Measurements from ENCODE around the gene CUX1. TPM values are rescaled to one million over a fixed set of nuclear protein-coding genes. Genes with fewer than 3 reads are reported as not detected.
A peak's percentile ranks its signal among the peaks of the same experiment; 100 is the strongest.

The CUX1 gene
- polyA plus RNA-seq, 3 donors from 2014 or later = 3.1 to 25.9 (median 12.5) TPM

DNA sequence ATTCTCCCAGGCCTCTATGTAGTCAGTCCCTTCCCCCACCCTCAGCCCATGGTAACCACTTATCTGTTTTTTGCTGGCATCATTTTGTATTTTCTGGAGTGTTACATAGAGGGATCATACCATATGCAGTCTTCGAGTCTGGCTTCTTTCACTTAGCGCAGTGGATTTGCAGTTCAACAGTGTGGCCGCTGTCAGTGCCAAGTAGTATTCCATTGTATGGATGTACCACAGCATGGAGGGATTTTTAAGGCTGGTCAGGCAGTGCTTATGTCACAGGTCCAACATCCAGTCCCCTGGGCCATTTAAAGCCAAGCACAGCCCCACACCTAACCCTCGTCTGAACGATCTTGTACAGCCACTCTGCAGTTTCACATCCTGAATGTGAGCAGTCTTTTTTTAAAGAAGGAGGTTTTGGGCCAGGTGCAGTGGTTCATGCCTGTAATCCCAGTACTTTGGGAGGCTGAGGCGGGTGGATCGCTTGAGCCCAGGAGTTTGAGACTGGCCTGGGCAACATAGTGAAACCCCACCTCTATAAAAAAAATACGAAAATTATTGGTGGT is 121.8 kb downstream of the CUX1 start:
- DNase-seq = no peak
- no peak overlapping the region for H3K27ac Mint-ChIP-seq
- H3K4me3 Mint-ChIP-seq = no peak overlapping the region
- peaks cover 0 to 2% (median 2%) of the 10 kb centered on the region in 3 donors for H3K27me3 Mint-ChIP-seq (ENCODE audit: low read depth in 3 of 3)
- peaks cover 25 to 27% of the 10 kb centered on the region in 2 donors for H3K4me1 Mint-ChIP-seq
- no peaks in the 10 kb centered on the region for H3K9me3 Mint-ChIP-seq
- H3K36me3 Mint-ChIP-seq = no peaks in the 10 kb centered on the region

DNA sequence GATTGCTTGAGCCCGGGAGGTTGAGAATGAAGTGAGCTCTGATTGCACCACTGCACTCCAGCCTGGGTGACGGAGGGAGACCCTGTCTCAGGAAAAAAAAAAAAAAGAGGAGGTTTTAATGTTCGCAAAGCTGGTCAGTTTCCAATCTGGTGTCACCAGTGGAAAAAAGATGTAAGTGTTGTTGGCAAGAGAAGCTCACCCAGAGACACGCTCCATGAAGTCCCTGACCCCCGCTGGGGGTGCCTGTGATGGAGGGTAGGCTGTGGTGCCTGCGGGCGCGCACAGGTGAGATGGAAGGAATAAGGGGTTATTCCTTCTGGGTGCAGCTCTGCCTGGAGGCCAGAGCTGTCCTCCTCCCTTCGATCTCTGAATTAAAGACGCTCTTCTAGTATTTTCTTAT is 122.7 kb downstream of the CUX1 start:
- H3K9me3 Mint-ChIP-seq = no peaks in the 10 kb centered on the region
- peaks cover 27 to 28% of the 10 kb centered on the region in 2 donors for H3K4me1 Mint-ChIP-seq
- peaks cover 0 to 2% (median 2%) of the 10 kb centered on the region in 3 donors for H3K27me3 Mint-ChIP-seq (ENCODE audit: low read depth in 3 of 3)
- no peak for DNase-seq
- H3K36me3 Mint-ChIP-seq = no peaks in the 10 kb centered on the region
- H3K27ac Mint-ChIP-seq = no peak overlapping the region
- H3K4me3 Mint-ChIP-seq = no peak overlapping the region

DNA sequence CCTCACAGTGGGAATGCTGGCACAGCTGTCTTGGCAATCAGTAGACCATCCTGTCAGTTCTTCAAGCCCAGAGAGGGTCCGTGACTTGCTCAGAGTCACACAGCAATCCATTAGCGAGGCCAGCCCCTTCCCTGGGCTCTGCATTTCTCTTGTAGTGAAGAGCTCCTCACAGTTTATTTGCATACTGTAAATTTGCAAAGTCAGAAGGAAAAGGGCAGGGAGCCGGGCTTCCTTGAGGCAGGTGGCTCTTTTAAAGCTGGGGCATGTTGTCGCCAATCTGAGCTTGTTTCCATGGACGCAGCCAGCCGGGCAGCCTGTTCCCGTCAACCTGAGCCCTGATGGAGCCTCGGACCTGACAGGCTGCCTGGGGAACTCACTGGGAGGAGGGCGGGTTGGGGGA is 123.4 kb downstream of the CUX1 start:
- DNase-seq = no peak
- no peak overlapping the region for H3K4me3 Mint-ChIP-seq
- peaks cover 33 to 34% of the 10 kb centered on the region in 2 donors for H3K4me1 Mint-ChIP-seq
- H3K9me3 Mint-ChIP-seq = no peaks in the 10 kb centered on the region
- peak overlapping the region in 1 of 6 donors; percentile 34 for H3K27ac Mint-ChIP-seq
- no peaks in the 10 kb centered on the region for H3K36me3 Mint-ChIP-seq
- H3K27me3 Mint-ChIP-seq (ENCODE audit: low read depth in 3 of 3) = peaks cover 0 to 4% (median 2%) of the 10 kb centered on the region in 3 donors

DNA sequence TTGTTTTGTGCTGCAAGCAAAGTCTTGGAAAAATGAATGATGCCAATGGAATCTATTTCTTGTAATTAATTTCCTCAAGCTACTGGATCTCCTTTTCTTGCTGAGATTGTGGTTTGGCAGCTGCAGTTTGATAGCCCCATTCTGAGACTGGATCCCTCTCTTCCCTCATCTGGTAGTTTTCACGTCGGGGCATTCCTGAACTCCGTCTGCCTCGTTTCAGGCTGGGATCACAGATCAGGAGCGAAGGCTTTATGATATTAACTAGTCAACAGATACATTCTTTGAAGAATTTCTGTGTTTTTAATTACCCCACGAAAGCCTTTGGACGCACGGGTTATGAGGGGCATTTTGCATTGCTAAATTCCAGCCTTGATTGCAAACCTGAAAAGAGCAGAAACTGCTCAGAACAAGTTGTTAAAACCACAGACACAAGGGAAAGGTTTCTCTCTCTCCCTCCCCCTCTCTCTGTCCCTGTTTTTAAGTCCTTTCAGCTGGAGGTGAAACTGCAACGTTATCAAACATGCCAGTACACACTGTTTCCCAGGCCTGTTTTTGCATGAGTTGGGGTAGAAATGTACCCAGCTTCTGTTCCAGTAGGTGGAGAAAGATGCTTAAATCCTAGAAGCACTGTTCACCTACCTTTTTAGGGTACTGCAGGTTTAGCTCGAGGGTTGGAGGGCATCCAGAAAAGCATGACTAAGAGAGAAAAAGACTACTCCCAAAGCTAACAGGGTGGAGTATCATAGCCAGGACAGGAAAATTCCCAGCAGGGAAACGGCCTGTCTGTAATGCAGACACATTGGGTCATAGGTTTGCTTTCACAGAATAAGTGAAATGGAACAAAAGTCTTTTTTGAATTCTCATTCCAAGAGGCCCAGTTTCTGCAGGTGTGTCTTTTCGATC is 124.3 kb downstream of the CUX1 start:
- no peaks in the 10 kb centered on the region for H3K36me3 Mint-ChIP-seq
- H3K27me3 Mint-ChIP-seq (ENCODE audit: low read depth in 3 of 3) = peaks cover 0 to 4% (median 1%) of the 10 kb centered on the region in 3 donors
- H3K27ac Mint-ChIP-seq = peak overlapping the region in 1 of 6 donors; percentile 27
- no peak for DNase-seq
- H3K9me3 Mint-ChIP-seq = no peaks in the 10 kb centered on the region
- no peak overlapping the region for H3K4me3 Mint-ChIP-seq
- peaks cover 32 to 38% of the 10 kb centered on the region in 2 donors for H3K4me1 Mint-ChIP-seq

DNA sequence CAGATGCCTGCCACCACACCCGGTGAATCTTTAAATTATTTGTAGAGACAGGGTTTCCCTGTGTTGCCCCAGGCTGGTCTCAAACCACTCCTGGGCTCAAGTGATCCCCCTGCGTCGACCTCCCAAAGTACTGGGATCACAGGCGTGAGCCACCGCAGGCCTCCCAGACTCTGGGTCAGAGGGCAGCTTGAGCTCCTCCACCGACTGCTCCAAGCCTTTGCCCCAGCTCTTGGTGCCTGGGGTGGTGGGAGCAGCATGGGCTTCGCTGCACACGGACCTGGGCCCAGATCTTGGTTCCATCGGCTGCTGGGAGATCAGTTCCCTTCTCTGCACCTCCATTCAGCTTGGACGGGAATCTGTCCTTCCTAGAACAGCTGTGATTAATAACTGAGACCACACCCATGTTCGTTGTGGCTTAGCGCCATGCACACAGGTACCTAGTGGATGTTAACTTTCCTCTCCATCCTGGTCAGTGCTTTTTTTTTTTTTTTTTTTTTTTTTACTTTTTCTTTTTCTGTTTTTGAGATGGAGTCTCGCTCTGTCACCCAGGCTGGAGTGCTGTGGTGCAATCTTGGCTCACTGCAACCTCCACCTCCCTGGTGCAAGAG is 125.3 kb downstream of the CUX1 start:
- Mint-ChIP-seq H3K9me3 (no peaks in the 10 kb centered on the region), H3K4me3 (no peak overlapping the region), H3K4me1 (peaks cover 29 to 38% of the 10 kb centered on the region in 2 donors), H3K27me3 (ENCODE audit: low read depth in 3 of 3) (peaks cover 0 to 4% (median 2%) of the 10 kb centered on the region in 3 donors), H3K27ac (no peak overlapping the region), H3K36me3 (no peaks in the 10 kb centered on the region)
- no peak for DNase-seq

DNA sequence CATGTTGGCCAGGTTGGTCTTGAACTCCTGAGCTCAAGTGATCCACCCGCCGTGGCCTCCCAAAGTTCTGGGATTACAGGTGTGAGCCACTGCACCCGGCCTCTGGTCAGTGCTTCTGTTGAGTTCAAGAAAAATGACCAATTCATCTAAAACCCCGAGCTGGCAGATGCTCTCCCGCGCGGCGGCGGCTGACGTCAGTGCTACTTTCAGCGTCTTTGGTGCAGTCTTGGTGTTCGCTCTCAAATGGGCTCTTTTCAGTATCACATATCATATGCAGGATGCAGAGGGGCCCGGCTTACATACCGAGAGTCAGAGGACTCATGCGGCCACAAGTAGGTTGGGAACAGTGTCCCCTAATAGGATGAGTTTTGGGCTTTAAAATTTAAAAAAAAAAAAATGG is 125.9 kb downstream of the CUX1 start:
- H3K9me3 Mint-ChIP-seq = no peaks in the 10 kb centered on the region
- DNase-seq = no peak
- no peaks in the 10 kb centered on the region for H3K36me3 Mint-ChIP-seq
- H3K4me1 Mint-ChIP-seq = peaks cover 29 to 38% of the 10 kb centered on the region in 2 donors
- H3K27me3 Mint-ChIP-seq (ENCODE audit: low read depth in 3 of 3) = peaks cover 0 to 4% (median 2%) of the 10 kb centered on the region in 3 donors
- no peak overlapping the region for H3K4me3 Mint-ChIP-seq
- no peak overlapping the region for H3K27ac Mint-ChIP-seq

DNA sequence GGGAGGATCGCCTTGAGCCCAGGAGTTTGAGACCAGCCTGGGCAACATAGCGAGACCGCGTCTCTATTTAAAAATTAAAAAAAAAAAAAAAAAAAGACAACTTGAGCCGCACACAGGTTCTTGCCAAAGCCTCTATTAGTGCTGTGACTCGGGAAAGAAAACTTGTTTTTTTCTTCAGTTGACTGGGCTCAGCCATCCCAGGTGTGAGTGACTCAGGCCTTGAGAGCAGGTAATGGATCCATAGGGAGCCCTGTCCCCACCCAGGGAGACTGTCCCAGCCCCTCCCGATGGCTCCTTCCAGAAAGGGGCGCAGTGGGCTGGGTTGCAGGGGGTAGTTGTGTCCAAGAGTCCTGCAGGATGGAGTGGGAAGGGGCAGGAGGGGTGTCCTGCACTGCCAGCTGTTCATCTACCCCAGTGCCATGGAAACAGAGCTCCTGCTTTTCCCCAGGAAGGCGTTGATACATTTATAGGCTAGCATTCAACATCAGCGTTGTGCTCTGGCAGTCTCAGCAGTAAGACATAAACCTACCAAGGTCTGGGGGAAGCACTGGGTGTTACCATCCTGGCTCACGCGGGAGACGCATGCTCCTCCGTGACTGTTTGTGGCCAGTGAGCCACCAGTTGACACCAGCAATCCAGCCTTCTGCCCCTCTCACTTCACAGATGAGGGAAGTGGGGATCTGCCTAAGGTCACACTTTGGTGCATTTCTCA is 126.6 kb downstream of the CUX1 start:
- H3K27ac Mint-ChIP-seq = no peak overlapping the region
- H3K4me3 Mint-ChIP-seq = no peak overlapping the region
- H3K27me3 Mint-ChIP-seq (ENCODE audit: low read depth in 3 of 3) = peaks cover 0 to 4% (median 2%) of the 10 kb centered on the region in 3 donors
- H3K9me3 Mint-ChIP-seq = no peaks in the 10 kb centered on the region
- H3K36me3 Mint-ChIP-seq = no peaks in the 10 kb centered on the region
- peaks cover 28 to 38% of the 10 kb centered on the region in 2 donors for H3K4me1 Mint-ChIP-seq
- no peak for DNase-seq

DNA sequence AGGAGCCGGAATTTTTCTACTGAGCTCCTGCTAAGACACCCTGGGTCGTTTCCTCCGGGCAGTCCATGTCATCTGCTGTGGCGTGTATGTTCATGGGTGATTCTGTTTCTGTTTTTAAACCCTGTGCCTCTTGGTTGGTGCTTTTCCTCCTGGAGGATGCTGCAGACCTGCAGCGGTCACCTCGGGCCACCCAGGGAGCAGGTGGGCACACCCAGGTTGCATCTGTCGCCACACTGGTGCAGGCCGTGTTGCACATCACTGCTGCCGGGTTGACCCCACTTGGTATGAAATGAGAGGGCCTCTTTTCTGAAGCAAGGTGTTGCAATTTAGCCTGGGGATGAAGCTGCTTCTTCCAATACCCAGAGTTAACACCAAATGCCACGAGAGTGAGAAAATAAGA is 127.2 kb downstream of the CUX1 start:
- Mint-ChIP-seq H3K4me1 (peaks cover 27 to 38% of the 10 kb centered on the region in 2 donors), H3K36me3 (no peaks in the 10 kb centered on the region), H3K9me3 (no peaks in the 10 kb centered on the region), H3K27me3 (ENCODE audit: low read depth in 3 of 3) (peaks cover 0 to 2% (median 2%) of the 10 kb centered on the region in 3 donors), H3K4me3 (no peak overlapping the region), H3K27ac (no peak overlapping the region)
- DNase-seq = no peak

DNA sequence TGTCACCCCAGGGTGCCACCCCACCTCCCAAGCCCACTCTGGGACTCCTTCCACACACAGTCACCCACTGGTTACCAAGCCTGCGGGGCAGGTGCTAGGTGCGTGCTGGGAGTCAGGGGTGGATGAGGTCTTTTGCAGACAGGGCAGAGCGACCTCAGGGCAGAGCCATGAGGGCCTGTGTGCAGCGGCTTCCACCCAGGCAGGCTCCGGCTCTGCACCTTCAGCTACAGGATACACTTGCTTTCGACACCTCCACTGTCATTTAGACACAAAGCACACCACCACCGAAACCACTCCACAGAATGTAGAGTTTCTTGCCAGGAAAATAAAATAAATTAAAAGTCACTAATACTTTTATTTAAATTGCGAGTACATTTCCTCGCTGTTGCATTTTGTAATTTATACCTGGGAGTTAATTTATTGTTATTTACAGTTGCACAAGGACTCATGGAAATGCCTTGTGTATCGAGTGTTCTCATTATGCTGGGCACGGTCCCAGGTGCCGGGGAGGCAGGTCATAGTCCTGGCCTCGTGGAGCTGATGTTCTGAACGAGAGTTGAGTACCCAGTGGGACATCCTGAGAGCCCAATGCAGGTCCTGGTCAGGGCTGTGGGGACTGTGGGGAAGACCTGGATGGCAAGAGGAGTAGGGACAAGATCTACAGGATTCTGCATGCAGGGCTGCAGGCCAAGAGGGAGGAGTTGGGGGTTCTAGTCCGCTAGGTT is 127.8 kb downstream of the CUX1 start:
- H3K27ac Mint-ChIP-seq = no peak overlapping the region
- peaks cover 27 to 37% of the 10 kb centered on the region in 2 donors for H3K4me1 Mint-ChIP-seq
- no peaks in the 10 kb centered on the region for H3K9me3 Mint-ChIP-seq
- H3K27me3 Mint-ChIP-seq (ENCODE audit: low read depth in 3 of 3) = peaks cover 0 to 2% (median 2%) of the 10 kb centered on the region in 3 donors
- no peak for DNase-seq
- no peak overlapping the region for H3K4me3 Mint-ChIP-seq
- no peaks in the 10 kb centered on the region for H3K36me3 Mint-ChIP-seq

DNA sequence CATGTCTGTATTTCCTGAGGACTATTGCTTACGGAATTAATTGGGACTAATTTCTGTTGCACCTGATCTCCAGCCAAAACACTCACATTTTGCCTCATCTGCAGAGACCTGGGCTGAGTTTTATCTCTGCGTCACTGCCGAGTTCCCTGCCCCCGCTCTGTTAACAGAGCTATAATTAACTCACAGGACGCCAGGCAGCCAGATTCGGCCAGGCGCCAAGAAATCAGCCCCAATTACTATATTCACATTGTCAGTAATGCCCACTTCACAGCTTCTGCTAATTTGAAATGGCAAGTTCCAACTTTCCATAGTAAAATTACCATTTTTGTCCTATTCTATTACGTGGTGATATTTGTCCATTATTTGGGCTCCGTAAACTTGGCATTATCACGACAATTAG is 130.5 kb downstream of the CUX1 start:
- DNase-seq = no peak
- no peaks in the 10 kb centered on the region for H3K36me3 Mint-ChIP-seq
- H3K27ac Mint-ChIP-seq = no peak overlapping the region
- H3K4me3 Mint-ChIP-seq = no peak overlapping the region
- peaks cover 0 to 2% (median 2%) of the 10 kb centered on the region in 3 donors for H3K27me3 Mint-ChIP-seq (ENCODE audit: low read depth in 3 of 3)
- H3K4me1 Mint-ChIP-seq = peaks cover 12 to 19% of the 10 kb centered on the region in 2 donors
- H3K9me3 Mint-ChIP-seq = no peaks in the 10 kb centered on the region

DNA sequence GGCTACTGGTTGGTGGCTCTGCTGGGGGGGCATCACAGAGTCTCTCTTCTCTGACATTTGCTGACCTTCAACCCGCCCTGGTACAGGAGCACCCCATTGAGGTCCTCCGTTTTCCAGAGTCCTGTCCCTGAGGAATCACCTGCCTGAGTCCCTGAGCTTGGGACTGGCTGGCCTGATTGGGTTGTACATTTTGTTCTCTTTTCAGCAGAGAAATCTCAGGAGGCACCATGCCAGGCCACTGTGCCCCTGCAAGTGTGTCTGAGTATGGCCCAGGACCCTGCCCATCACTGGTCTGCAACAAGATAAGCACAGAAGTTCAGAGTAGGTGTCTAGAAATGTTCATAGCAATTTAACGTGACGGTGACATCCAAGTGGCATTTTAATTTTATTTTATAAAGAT is 131.2 kb downstream of the CUX1 start:
- H3K36me3 Mint-ChIP-seq = no peaks in the 10 kb centered on the region
- H3K27me3 Mint-ChIP-seq (ENCODE audit: low read depth in 3 of 3) = peaks cover 0 to 2% (median 2%) of the 10 kb centered on the region in 3 donors
- peaks cover 13 to 26% of the 10 kb centered on the region in 2 donors for H3K4me1 Mint-ChIP-seq
- H3K27ac Mint-ChIP-seq = no peak overlapping the region
- no peaks in the 10 kb centered on the region for H3K9me3 Mint-ChIP-seq
- H3K4me3 Mint-ChIP-seq = no peak overlapping the region
- no peak for DNase-seq

DNA sequence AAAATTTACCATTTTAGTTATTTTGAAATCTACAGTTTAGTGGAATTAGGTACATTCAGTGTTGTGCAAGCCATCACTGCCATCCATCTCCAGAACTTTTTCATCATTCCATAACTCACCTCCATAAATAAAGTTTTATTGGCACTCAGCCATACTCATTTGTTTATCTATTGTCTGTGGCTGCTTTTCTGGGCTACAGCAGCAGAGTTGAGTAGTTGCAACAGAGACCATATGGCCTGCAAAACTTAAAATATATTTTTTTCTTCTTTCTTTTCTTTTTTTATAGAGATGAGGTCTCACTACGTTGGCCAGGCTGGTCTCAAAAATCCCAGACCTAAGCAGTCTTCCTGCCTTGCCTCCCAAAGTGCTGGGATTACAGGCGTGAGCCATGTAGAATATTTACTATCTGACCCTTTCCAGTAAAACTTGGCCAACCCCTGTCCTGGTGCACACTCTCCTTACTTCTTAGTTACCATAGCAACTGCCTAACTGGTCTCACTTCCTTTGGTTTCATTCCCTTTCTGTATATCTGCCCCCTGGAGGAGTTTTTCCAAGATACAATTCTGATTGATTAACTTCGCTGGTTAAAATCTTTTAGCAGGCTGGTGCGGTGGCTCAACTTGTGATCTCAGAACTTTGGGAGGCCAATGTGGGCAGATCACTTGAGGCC is 133.2 kb downstream of the CUX1 start:
- no peak overlapping the region for H3K27ac Mint-ChIP-seq
- H3K4me3 Mint-ChIP-seq = no peak overlapping the region
- DNase-seq = no peak
- H3K36me3 Mint-ChIP-seq = no peaks in the 10 kb centered on the region
- peaks cover 16 to 32% of the 10 kb centered on the region in 2 donors for H3K4me1 Mint-ChIP-seq
- no peaks in the 10 kb centered on the region for H3K9me3 Mint-ChIP-seq
- H3K27me3 Mint-ChIP-seq (ENCODE audit: low read depth in 3 of 3) = peaks cover 0 to 2% (median 2%) of the 10 kb centered on the region in 3 donors

DNA sequence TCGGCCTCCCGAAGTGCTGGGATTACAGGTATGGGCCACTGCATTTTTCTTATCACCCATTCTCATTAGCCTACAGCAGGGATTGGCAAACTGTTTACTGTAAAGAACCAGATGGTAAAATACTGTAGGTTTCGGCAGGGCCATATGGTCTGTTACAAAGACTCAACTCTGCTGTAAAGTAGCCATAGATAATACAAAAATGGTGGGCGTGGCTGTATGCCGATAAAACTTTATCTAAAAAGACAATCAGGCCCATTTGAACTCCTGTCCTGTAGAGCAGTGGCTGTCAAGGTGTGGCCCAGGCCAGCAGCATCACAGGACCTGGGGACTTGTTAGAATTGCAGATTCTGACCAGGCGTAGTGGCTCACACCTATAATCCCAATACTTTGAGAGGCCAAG is 134.3 kb downstream of the CUX1 start:
- Mint-ChIP-seq H3K4me3 (no peak overlapping the region), H3K9me3 (no peaks in the 10 kb centered on the region), H3K4me1 (peaks cover 13 to 26% of the 10 kb centered on the region in 2 donors), H3K27ac (no peak overlapping the region), H3K36me3 (no peaks in the 10 kb centered on the region), H3K27me3 (ENCODE audit: low read depth in 3 of 3) (peaks cover 0 to under 1% (median 0%) of the 10 kb centered on the region in 3 donors)
- DNase-seq = no peak

All from immature natural killer cell (primary cell).